T-helper 1 cell treated with Interleukin-12 subunit alpha and Interleukin-12 subunit beta and Interleukin-4 antibody, amounts not matched to agents 30 ng/mL and 1 ng/mL, for 36 hours (primary cell): ENCODE results near the gene LIMS2. TPM values are rescaled to one million over a fixed set of nuclear protein-coding genes. Genes with fewer than 3 reads are reported as not detected.

Experiments
- intact Hi-C: fragments of 100-400 bp; cut with micrococcal nuclease; formaldehyde crosslinking; loops from one replicate; pipeline ENCODE4 v1.15.1; 2024
- total RNA-seq: library from RNA; stranded (reverse); gene quantifications from 2 replicates; pipeline ENCODE4 v1.2.3, GENCODE V29; 2022

Gene LIMS2
- total RNA-seq, 1 donor from 2014 or later: 13.9 TPM

- intact Hi-C loops: no loop called here
Observed at GRCh38 chr2:127659408-127660290, 15.7 kb downstream of the LIMS2 start.

GRCh38 chr2:127658641-127659407 is 16.5 kb downstream of the LIMS2 start:
- intact Hi-C loops: no loop called here

- intact Hi-C loops: no loop called here
Observed at GRCh38 chr2:127658146-127658545, 17.2 kb downstream of the LIMS2 start.

GRCh38 chr2:127657232-127657595 is 18.1 kb downstream of the LIMS2 start:
- intact Hi-C loops: no loop called here

GRCh38 chr2:127656569-127657231 is 18.6 kb downstream of the LIMS2 start:
- intact Hi-C loops: no loop called here

GRCh38 chr2:127655209-127656073 is 19.9 kb downstream of the LIMS2 start:
- intact Hi-C loops: no loop called here

- intact Hi-C loops: no loop called here
Observed at GRCh38 chr2:127654838-127655175, 20.5 kb downstream of the LIMS2 start.

GRCh38 chr2:127654084-127654837 is 21.1 kb downstream of the LIMS2 start:
- intact Hi-C loops: no loop called here

GRCh38 chr2:127653421-127654083 is 21.8 kb downstream of the LIMS2 start:
- intact Hi-C loops: no loop called here

- intact Hi-C loops: no loop called here
Observed at GRCh38 chr2:127652786-127653357, 22.5 kb downstream of the LIMS2 start.

GRCh38 chr2:127651971-127652550 is 23.3 kb downstream of the LIMS2 start:
- intact Hi-C loops: no loop called here

- intact Hi-C loops: no loop called here
Observed at GRCh38 chr2:127651381-127651809, 23.9 kb downstream of the LIMS2 start.

- intact Hi-C loops: no loop called here
Observed at GRCh38 chr2:127650785-127651380, 24.4 kb downstream of the LIMS2 start.

GRCh38 chr2:127650041-127650784 is 25.1 kb downstream of the LIMS2 start:
- intact Hi-C loops: no loop called here

GRCh38 chr2:127649684-127650040 is 25.7 kb downstream of the LIMS2 start:
- intact Hi-C loops: loop anchor here (1.0 to 5.0 kb wide), 8 partner anchors 9 to 452 kb away; partner anchors contain the start of genes IWS1 and SFT2D3

GRCh38 chr2:127649100-127649611 is 26.2 kb downstream of the LIMS2 start:
- intact Hi-C loops: loop anchor here (1.0 to 5.0 kb wide), 8 partner anchors 9 to 452 kb away; partner anchors contain the start of genes IWS1 and SFT2D3

GRCh38 chr2:127648321-127648720 is 27.0 kb downstream of the LIMS2 start:
- intact Hi-C loops: loop anchor here (2.0 to 5.0 kb wide), 2 partner anchors 50 to 54 kb away; partner anchors contain the start of gene SFT2D3
